DND-41 (cell line): ENCODE data around the gene THBS4.

Source experiments
- EZH2 ChIP-seq: IDR thresholded peaks from 3 replicates; pipeline ENCODE4 v1.6.1; 2012; ENCODE audit warnings: borderline replicate concordance, low read depth, mild to moderate bottlenecking, moderate library complexity, low read length, inconsistent platforms; ENCODE audit not compliant: severe bottlenecking
- TF ChIP-seq, protein P1 (sequence below): IDR thresholded peaks from 2 replicates; pipeline ENCODE4 v1.5.1; 2012; ENCODE audit warnings: borderline replicate concordance, low read length, moderate library complexity, mild to moderate bottlenecking; ENCODE audit not compliant: poor library complexity, severe bottlenecking; ENCODE audit errors: extremely low read depth

DNA sequence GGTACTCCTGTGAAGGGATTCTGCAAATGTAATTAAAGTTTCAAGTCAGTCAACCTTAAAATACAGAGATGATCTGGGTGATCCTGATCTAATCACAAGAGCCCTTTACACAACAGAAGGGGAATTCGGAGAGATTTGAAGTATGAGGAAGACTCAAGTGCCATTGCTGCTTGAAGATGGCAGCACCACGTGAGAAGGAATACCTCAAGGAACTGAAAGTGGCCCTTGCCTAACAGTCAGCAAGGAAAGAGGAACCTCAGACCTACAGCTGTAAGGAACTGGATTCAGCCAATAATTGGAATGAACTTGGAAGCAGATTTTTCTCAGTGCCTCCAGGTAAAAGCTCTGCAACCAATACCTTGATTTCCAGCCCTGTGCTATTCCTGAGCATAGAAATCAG is 87.4 kb downstream of the THBS4 start:
- TF ChIP-seq, protein P1, sequence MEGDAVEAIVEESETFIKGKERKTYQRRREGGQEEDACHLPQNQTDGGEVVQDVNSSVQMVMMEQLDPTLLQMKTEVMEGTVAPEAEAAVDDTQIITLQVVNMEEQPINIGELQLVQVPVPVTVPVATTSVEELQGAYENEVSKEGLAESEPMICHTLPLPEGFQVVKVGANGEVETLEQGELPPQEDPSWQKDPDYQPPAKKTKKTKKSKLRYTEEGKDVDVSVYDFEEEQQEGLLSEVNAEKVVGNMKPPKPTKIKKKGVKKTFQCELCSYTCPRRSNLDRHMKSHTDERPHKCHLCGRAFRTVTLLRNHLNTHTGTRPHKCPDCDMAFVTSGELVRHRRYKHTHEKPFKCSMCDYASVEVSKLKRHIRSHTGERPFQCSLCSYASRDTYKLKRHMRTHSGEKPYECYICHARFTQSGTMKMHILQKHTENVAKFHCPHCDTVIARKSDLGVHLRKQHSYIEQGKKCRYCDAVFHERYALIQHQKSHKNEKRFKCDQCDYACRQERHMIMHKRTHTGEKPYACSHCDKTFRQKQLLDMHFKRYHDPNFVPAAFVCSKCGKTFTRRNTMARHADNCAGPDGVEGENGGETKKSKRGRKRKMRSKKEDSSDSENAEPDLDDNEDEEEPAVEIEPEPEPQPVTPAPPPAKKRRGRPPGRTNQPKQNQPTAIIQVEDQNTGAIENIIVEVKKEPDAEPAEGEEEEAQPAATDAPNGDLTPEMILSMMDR = no peak
- TF ChIP-seq EZH2 = no peak
